Body of pancreas (tissue), 4 donors: ENCODE measurements around the gene SORCS1.

Experiments used
- CTCF ChIP-seq, 7 experiments: fragments of 450-650 bp in 4 of 7; fragments of 200-600 bp in 3 of 7; sonication (generic) in 3 of 7; IDR thresholded peaks; one replicate each; pipeline ENCODE4 v1.5.1; 2016 to 2019; ENCODE audit warnings: antibody characterized with exemption in 7 of 7
- POLR2A ChIP-seq, 3 donors: fragments of 450-650 bp; IDR thresholded peaks; one replicate each; pipeline ENCODE4 v1.6.1; 2016; ENCODE audit warnings: antibody characterized with exemption in 3 of 3, mild to moderate bottlenecking in 2 of 3

GRCh38 chr10:106696239-106696638 is 468.3 kb downstream of the SORCS1 start:
- no peak for TF ChIP-seq POLR2A (IDR thresholded peaks at IDR 0.05)
- no peak for TF ChIP-seq CTCF (IDR thresholded peaks at IDR 0.05)
